ENCODE data around the gene SLC49A4.

GRCh38 chr3:122745369-122746021 is 49.4 kb upstream of the SLC49A4 start:
- TF ChIP-seq CTCF (IDR thresholded peaks at IDR 0.05) (no peak), POLR2A (IDR thresholded peaks at IDR 0.05) (no peak)
